ENCODE results near the gene PNMA8B. TPM values are rescaled to one million over a fixed set of nuclear protein-coding genes. Genes with fewer than 3 reads are reported as not detected.

Gene PNMA8B
- total RNA-seq, 1 experiment from 2014 or later = not detected

GRCh38 chr19:46471116-46471733, 24.4 kb downstream of the PNMA8B start, which contains the start of gene PNMA8A:
TSS of gene PNMA8A (minus strand) at chr19:46471563. CDS start at chr19:46471035, 528 bp downstream.
- Histone ChIP-seq H3K27ac (ENCODE audit: low read length) (no peak within 1 kb of the TSS), H3K4me1 (ENCODE audit: control insufficient read depth, insufficient read depth, low read length) (no peaks in the 10 kb centered on the region; the same call in 1 of the 2 replicates), H3K4me3 (ENCODE audit: low read depth in 2 of 2, low read length in 2 of 2) (peak within 1 kb of the TSS in 1 of 2 experiments; percentile 31; a peak in 1 of 4 replicates), H3K27me3 (ENCODE audit: control insufficient read depth, insufficient read depth, low read length) (no peaks in the 10 kb centered on the region), H3K36me3 (ENCODE audit: control insufficient read depth, insufficient read depth, low read length) (no peaks in the 10 kb centered on the region), H3K9me3 (ENCODE audit: control insufficient read depth, insufficient read depth, low read depth, low read length) (no peaks in the 10 kb centered on the region)
- no peak for TF ChIP-seq POLR2AphosphoS5 (IDR thresholded peaks at IDR 0.05; ENCODE audit: low read depth, low read length)
- POLR2A ChIA-PET = no interaction called here
- no TSS peak for BruUV-seq (replicated peaks)
- DNase-seq (ENCODE audit: low read depth, low spot score) (no peak), ATAC-seq (no peak)
- in situ Hi-C loops (cut with HindIII; ENCODE audit: low pct_unique_long_range_greater_than_20kb, low sequenced_read_pairs) = no loop called here
- intact Hi-C loops (cut with micrococcal nuclease; ENCODE audit: unreplicated experiment) = no loop called here
- CTCF ChIA-PET = interaction anchor here (0.5 kb wide), 1 partner anchor 42 kb away, joined by 5 read pairs; no protein-coding TSS in a partner anchor

GRCh38 chr19:46470376-46470775, 25.3 kb downstream of the PNMA8B start:
- no peaks in the 10 kb centered on the region for H3K27me3 ChIP-seq (ENCODE audit: control insufficient read depth, insufficient read depth, low read length)
- no peak for ATAC-seq
- no TSS peak for BruUV-seq (replicated peaks)
- H3K27ac ChIP-seq (ENCODE audit: low read length) = no peak overlapping the region
- in situ Hi-C loops (cut with HindIII; ENCODE audit: low pct_unique_long_range_greater_than_20kb, low sequenced_read_pairs) (no loop called here), intact Hi-C loops (cut with micrococcal nuclease; ENCODE audit: unreplicated experiment) (no loop called here)
- TF ChIP-seq CTCF (IDR thresholded peaks at IDR 0.05) (no peak), REST (IDR thresholded peaks at IDR 0.05; ENCODE audit: insufficient read depth in 1 of 2, low read depth in 2 of 2, low read length in 1 of 2) (no peak), SIN3A (IDR thresholded peaks at IDR 0.05; ENCODE audit: borderline replicate concordance, insufficient read depth, low read depth, low read length) (no peak), TCF7L2 (IDR thresholded peaks at IDR 0.05; ENCODE audit: low read depth, low read length) (no peak), POLR2AphosphoS5 (IDR thresholded peaks at IDR 0.05; ENCODE audit: low read depth, low read length) (no peak)
- DNase-seq (ENCODE audit: low read depth, low spot score) = no peak
- H3K4me3 ChIP-seq (ENCODE audit: low read depth in 2 of 2, low read length in 2 of 2) = no peak overlapping the region
- CTCF ChIA-PET = no interaction called here
- no peaks in the 10 kb centered on the region; the same call in 1 of the 2 replicates for H3K4me1 ChIP-seq (ENCODE audit: control insufficient read depth, insufficient read depth, low read length)
- POLR2A ChIA-PET = no interaction called here
- H3K9me3 ChIP-seq (ENCODE audit: control insufficient read depth, insufficient read depth, low read depth, low read length) = no peaks in the 10 kb centered on the region
- H3K36me3 ChIP-seq (ENCODE audit: control insufficient read depth, insufficient read depth, low read length) = no peaks in the 10 kb centered on the region

- CTCF ChIA-PET = no interaction called here
- no TSS peak for BruUV-seq (replicated peaks)
- no peaks in the 10 kb centered on the region; the same call in 1 of the 2 replicates for H3K4me1 ChIP-seq (ENCODE audit: control insufficient read depth, insufficient read depth, low read length)
- in situ Hi-C loops (cut with HindIII; ENCODE audit: low pct_unique_long_range_greater_than_20kb, low sequenced_read_pairs) = no loop called here
- intact Hi-C loops (cut with micrococcal nuclease; ENCODE audit: unreplicated experiment) = no loop called here
- H3K27me3 ChIP-seq (ENCODE audit: control insufficient read depth, insufficient read depth, low read length) = no peaks in the 10 kb centered on the region
- no peak for TF ChIP-seq SIN3A (IDR thresholded peaks at IDR 0.05; ENCODE audit: borderline replicate concordance, insufficient read depth, low read depth, low read length)
- TF ChIP-seq CTCF (IDR thresholded peaks at IDR 0.05) = no peak
- no peak for TF ChIP-seq POLR2AphosphoS5 (IDR thresholded peaks at IDR 0.05; ENCODE audit: low read depth, low read length)
- no peak for TF ChIP-seq TCF7L2 (IDR thresholded peaks at IDR 0.05; ENCODE audit: low read depth, low read length)
- TF ChIP-seq REST (IDR thresholded peaks at IDR 0.05; ENCODE audit: insufficient read depth in 1 of 2, low read depth in 2 of 2, low read length in 1 of 2) = no peak
- no peak overlapping the region for H3K27ac ChIP-seq (ENCODE audit: low read length)
- no peak overlapping the region for H3K4me3 ChIP-seq (ENCODE audit: low read depth in 2 of 2, low read length in 2 of 2)
- H3K9me3 ChIP-seq (ENCODE audit: control insufficient read depth, insufficient read depth, low read depth, low read length) = no peaks in the 10 kb centered on the region
- DNase-seq (ENCODE audit: low read depth, low spot score) = no peak
- no peak for ATAC-seq
- no peaks in the 10 kb centered on the region for H3K36me3 ChIP-seq (ENCODE audit: control insufficient read depth, insufficient read depth, low read length)
- POLR2A ChIA-PET = no interaction called here
Observed at GRCh38 chr19:46469541-46470185, 26.0 kb downstream of the PNMA8B start.

Data from Panc1 (cell line).